Cardiac septum (tissue), 1 donor: ENCODE measurements around the gene NKD1. TPM values are rescaled to one million over a fixed set of nuclear protein-coding genes. Genes with fewer than 3 reads are reported as not detected.

ENCODE experiments used
- DNase-seq: peaks from one replicate; pipeline ENCODE4 v3.0.0-alpha.2; 2020; ENCODE audit warnings: low spot score
- intact Hi-C: fragments of 100-400 bp; cut with DNase I; formaldehyde crosslinking; loops from one replicate; pipeline ENCODE4 v1.14.0; 2022
- total RNA-seq: library from RNA; stranded (reverse); fragmentation: NEBNext Ultra II Directional; extraction: Animal tissue kit (Norgen Biotek cat#: 25700); gene quantifications from one replicate; pipeline ENCODE4 v1.2.1, GENCODE V29; 2021
- donor health status: DM: no; HTN: no; CAD: no.

NKD1 gene
- total RNA-seq, 1 donor from 2014 or later, result 0.40 TPM

DNA sequence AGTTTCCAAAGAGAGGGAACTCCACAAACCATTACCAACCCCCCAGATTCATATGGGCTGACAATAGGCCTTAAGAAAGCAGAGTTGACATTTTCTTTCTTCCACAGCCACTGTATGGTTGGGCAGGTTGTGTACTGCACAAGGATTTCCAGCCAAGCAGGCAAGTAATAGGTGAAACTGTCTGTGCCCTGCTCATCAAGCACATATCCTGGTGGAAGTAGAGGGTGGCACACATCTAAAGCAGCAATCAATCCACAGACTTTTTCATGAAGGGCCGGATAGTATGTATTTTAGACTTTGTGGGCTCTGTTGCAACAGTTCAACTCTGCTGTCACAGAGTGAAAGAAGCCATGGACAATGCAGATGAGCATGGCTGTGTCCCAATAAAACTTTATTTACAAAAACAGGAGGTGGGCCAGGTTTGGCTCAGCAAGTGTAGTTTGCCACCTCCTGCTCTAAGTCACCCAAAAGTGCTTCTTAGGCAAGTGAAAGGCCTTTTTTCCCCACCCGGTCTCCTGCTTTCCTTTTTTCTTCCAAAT, 69.5 kb downstream of the NKD1 start:
- DNase-seq, result no peak
- intact Hi-C loops, result no loop called here

DNA sequence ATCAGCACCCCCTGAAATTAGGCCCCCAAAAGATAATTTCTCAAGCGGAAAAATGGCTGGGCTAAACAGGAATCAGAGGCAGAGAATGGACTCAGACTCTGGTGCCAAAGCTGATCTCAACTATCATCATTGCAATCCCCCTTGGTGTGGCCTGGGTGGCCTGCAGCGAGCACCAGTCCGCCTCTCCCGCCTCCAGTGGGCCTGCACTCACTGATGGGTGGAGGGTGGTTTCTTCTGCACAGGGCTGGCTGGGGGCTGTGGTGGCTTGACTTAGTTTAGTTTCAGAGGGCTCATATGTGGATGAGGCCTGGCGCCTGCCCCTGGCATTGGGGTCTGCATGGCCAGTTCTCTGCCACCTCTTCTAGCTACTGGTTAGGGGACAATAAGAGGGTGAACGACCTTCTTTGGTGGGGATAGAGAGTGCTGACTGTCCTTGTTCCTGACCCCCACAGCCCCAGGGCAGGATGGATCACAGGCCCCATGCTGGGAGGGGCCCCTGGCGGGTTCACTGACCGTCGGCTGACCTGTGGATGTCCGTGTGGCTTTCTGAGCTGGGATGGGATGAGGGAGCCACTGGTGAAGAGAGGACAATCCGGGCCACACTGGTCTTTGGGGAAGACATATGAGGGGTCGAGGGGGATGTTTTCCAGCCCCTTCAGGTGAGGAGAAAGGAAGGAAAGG, 70.2 kb downstream of the NKD1 start:
- DNase-seq, result no peak
- intact Hi-C loops, result no loop called here

DNA sequence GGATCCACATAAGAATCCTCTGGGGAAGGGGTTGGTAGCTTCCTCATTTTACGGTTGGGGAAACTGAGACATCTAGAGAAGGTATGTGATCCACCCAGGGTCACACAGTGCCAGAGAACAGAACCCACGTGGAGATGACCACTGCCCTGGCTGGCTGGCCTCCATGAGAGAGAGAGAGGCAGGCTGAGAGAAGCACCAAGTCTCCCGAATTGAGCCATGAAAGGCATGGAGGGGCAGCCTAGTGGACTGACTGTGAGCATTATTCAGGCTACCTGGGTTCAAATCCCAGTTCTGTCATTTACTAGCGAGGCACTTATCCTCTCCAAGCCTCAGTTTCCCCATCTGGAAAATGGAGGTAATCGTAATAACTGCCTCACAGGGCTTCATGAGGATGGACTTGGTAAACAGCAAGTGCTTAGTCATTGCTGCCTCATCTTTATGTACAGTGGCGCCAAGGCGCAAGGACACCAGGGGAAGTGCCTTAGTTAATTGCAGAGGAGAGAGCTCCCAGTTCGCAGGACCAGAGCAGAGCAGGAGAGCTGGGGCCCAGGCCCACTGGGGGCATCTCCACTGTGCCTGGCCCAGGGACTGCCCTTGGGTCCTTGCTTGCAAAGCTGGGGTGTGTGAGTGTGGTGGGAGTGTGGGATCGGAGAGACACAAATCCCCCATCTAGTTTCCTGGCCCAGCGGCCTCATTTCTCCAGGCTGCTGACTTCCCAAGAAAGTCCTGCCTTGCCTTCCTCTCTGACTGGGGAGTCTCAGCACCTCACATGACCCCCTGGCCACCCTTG, 71.7 kb downstream of the NKD1 start:
- intact Hi-C loops, result no loop called here
- DNase-seq, result no peak

DNA sequence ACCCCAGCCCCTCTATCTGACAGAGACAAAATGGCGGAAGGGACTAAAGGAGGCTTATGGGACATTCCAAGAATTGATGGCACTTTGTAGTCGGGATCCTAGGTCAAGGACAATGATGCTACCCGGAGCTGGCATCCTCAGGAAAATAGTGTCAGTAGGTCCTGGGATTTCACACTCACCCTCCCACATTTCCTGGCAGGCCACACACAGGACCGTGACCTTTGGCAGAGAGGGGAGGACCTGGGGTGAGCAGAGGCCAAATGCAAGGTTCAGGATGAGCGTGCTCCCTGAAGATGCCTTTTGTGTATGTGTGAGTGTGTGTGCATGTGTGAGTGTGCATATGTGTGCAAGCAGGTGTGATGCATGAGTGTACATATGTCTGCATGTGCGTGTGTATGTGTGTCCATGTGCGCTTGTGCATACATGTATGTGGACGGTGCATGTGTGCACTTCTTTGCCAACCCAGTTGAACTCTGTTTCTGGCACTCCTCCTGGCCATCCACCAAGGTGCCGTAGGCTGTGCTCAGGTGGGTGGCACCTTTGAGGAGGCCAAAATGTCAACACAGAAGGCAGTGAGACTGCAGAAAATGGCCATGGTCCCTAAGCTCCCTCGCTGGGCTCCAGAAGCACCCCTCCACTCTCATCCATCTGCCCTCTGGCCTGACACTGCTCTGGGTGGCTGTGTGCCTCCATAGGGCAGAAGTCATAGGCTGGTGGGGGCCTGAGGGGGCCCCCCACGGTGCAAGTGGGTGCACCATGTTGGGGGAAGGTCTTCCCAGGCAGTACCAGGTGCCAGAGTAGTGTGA, 72.7 kb downstream of the NKD1 start:
- no peak for DNase-seq
- intact Hi-C loops, result no loop called here

DNA sequence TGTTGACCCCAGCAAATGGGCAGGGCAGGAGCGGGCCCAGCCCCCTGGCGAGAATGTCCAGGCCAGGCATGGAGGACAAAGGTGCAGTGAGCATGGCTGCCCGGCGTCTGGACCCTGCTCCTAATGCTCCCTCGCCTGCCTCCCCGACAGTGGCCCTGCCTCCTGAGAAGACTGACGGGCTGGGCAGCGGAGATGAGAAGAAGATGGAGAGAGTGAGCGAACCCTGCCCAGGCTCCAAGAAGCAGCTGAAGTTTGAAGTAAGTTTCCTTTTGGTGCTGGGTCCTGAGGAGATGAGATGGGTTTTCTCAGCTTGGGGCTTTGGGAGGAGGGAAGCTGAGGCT, 73.2 kb downstream of the NKD1 start:
- DNase-seq, result no peak
- intact Hi-C loops, result no loop called here

DNA sequence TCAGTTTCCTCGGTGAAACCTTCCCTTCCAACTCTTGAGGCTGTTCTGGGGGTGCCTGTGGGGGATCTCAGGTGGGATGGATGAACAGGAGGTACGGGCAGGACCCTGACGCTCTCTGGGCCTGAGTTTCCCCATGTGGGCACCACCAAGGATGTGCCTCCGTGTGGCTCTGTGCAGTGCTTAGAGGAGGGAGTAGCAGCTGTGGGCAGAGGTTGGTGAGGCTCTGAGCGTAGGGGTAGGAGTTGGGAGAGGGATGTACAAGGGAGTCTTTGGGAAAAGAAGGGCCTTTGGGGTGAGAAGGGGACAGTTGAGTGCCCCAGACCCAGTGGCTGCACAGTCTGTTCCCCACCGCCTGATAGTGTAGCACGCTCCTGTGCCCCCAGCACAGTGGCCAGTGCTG, 73.8 kb downstream of the NKD1 start:
- DNase-seq, result no peak
- intact Hi-C loops, result no loop called here

DNA sequence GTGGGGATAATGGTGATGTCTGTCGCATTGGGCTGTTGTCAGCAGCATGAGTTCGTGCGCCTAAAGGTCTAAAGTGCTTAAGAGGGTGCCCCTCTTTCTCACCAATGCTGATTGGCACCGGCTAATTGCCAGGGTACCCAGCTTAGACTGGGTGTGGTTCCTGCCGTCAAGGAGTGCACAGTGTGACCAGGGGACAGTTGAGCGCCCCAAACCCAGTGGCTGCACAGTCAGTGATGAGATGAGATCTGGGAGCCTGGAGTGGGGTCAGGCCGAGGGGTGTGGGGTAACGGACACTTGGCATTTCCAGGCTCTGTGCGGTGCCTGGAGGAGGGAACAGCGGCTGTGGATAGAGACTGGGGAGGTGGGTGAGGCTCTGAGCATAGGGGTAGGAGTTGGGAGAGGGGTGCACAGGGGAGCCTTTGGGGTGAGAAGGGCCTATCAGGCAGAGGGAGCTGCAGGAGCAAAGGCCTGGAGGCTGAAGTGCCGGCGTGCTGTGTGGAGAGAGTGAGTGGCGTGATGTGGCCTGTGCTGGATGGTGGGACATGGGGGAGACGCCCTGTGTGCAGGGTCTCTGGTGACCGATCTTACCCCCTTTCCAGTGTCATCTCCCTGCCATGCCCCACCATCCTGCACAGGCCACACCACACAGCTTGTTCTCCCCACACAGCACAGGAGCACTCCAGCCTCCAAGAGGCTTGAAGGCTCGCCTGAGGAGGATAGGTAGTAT, 74.6 kb downstream of the NKD1 start:
- DNase-seq, result no peak
- intact Hi-C loops, result no loop called here

DNA sequence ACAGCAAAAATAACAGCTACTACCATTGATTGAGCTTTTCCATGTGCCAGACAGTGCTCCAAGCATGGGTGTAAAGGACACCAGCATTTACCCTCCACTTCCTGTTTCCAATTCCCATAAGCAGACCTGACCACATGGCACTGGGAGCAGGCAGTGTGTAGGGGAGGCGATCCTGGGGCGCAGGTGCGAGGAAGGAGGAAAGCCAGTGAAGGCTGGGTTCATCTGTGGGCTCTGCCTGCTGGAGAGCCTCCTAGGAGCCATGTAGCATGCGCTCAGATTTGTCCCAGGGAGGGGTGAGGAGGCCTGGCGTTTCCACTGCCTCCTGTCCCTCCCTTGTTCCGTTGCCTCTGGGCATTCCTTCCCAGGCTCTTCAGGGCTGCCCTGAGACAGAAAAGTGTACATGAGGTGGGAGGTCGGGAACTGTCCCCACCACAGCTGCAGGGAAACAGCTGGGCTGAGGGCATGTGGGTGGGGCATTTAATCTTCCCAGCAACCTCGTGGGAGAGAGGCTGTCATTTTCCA, 76.3 kb downstream of the NKD1 start:
- no peak for DNase-seq
- intact Hi-C loops, result no loop called here

DNA sequence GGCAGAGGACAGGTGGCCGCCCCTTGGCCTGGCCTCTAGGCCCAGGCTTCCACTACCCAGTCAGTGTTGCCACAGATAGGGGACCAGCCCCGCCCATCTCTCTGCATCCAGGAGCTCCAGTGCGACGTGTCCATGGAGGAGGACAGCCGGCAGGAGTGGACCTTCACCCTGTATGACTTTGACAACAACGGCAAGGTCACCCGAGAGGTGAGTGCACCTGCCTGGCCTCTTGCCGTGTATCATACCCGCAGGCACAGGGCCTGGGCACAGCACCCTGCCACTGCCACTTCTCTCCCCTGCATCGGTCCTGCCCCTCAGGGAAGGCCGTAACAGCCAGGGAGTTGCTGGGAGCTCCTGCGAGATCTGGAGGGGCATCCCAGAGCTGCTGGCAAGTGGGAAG, 77.2 kb downstream of the NKD1 start:
- no peak for DNase-seq
- intact Hi-C loops, result no loop called here

DNA sequence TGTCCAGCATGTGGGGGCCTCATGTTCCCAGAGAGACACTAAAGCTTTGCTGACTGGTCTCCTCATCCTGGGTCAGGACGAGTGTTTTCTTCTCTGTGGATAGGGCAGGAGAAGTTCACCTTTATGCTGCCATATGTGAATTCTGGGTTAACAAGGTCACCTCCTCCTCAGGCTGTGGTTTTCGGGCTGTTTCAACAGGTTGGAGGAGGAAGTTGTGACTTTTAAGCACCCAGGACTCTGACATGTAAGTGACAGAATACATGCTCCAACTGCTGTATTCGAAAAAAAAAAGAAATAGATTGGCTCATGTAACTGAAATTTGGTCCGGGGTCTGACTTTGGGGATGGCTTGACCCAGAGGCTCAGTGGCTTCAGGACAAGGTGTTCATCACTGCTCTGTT, 78.7 kb downstream of the NKD1 start:
- no peak for DNase-seq
- intact Hi-C loops, result no loop called here

DNA sequence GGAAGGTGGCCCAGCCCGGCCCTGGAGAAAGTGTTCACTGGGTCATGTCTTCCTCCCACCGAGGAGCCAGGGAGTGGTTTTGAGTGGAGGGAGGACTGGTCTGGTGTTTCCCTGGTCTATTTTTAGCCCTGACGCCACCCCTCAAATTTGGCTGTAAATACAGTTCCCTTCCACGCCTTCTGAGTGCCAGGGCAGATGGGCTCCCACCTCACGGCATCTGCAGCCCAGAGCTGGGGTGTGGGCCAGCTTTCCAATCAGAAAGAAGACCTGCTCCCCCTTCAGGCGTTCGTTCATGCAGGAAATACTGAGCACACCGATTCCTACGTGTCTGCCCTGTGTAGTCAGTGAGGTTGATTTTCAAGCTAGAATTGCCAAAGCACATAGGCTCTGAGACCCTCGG, 79.2 kb downstream of the NKD1 start:
- DNase-seq, result no peak
- intact Hi-C loops, result no loop called here

DNA sequence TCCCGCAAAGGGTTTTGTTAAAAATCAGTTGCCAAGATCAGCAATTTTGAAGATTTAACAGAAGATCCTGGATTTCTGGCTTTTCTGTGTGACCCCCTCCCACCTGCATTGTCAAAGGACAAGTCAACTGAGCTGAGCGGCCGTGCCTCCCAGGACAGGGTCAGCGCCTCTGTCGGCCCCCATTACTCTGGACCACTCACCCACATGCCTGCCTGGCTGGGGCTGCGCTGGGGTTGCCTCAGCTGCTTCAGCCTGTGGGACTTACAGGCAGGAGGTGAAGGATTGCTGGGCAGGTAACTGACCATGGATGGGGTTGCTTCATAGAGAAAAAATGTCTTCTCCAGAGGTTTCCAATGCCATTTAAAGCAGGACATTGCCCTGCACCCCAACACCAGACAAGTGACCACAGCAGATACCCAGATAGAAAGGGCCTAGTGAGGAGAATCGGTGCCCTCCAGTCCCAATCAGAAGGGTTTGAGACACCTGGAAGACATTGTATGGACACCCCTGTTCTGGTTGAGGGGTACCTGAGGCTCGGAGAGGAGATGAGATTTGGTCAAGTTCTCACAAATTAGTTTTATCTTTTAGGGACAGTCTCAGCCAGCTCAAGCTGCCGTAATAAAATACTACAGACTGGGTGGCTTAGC, 80.1 kb downstream of the NKD1 start:
- intact Hi-C loops, result no loop called here
- no peak for DNase-seq

DNA sequence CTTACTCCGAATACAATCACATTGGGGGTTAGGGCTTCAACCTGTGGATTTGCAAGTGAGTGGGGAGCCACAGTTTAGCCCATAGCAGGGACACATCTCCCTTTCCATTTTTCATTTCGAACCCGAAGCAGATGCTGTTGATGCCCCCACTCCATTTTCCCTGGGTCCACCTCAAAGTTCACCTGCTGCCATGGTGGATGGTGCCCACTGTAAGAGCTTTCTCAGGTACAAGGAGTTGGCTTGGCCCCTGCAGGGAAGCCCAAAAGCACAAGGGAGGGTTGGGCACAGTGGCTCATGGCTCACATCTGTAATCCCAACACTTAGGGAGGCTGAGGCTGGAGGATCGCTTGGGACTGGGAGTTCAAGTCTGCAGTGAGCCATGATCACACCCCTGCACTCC, 81.1 kb downstream of the NKD1 start:
- DNase-seq, result no peak
- intact Hi-C loops, result no loop called here

DNA sequence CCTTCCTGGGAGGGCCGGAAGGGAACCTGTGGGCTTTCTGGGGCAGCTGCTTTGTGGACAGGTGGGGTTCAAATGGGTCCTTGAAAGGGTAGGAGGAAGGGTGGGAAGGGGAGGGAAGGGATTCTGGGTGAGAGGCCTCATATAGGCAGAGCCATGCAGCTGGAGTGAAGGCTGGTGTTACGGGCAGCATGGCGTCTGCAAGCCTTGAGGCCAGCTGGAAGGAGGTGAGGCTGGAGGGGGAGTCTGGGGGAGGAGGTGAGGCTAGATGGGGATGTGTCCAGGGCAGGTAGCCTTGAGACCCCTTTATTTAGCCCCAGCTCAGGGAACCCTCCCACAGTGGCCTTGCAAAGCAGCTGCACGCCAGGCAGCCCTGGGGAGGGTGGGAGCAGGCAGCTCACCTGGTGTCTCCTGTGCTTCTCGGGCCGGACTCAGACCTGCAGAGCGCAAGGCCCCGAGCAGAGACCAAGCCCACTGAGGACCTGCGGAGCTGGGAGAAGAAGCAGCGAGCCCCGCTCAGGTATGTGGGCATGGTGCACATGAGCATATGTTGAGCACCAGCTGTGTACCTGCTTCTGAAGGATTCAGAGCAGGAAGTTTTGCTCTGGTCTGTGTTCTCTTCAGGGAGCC, 82.3 kb downstream of the NKD1 start:
- intact Hi-C loops, result no loop called here
- no peak for DNase-seq

DNA sequence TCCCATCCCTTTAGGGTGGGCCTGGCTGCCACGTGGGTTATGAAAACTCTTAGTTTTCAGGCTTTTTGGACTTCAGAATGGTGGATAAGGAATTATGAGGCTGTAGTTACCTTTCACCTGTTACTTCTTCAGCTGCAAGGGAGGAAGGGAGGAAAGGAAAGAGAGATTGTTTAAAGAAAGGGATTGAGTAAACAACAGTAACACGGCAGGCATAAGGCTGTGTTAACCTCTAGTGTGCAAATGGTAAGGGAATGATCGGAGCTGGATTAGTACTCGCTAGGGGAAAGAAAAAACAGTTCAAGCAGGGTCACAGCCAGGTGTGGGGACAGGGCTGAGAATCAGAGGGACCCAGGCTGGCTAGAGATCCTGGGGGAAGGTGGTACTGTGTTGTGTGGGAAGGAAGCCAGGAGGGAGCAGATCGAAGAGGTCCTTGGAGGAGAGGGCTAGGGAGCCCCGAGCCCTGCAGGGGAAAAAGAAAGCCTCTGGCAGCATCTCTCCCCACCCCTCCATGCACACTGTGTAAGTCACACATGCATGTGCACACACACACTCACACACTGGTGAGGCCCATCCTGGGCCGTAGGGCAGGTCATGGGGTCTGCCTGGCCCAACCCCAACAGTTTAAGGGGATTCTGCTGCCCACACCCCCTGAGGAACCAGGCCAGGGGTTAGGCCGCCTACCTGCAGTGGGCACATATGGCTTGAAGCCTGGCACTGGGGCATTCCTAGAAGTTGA, 83.2 kb downstream of the NKD1 start:
- intact Hi-C loops, result no loop called here
- no peak for DNase-seq

DNA sequence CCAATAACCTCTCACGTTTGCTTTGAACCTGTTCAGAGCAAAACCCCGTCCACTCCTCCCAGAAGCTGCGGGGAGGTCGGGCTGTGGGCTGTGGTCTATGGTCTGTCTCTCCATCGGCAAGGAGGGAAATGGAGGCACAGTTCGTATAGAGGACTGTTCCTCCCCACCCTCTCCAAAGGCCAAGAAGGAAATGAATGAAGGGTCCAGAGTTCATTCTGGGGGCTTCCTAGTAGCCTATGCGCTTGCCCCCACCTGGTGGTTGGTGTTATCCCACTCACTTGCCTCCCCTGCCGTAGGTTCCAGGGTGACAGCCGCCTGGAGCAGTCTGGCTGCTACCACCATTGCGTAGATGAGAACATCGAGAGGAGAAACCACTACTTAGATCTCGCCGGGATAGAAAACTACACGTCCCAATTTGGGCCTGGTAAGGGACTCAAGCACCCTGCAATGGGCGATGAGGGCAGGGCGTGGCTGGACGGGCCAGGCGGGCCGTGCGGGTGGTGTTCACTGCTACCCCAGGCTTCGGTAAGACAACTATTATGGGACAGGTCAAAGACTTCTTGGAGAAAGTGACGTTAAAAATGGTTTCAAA, 83.9 kb downstream of the NKD1 start:
- no peak for DNase-seq
- intact Hi-C loops, result no loop called here

DNA sequence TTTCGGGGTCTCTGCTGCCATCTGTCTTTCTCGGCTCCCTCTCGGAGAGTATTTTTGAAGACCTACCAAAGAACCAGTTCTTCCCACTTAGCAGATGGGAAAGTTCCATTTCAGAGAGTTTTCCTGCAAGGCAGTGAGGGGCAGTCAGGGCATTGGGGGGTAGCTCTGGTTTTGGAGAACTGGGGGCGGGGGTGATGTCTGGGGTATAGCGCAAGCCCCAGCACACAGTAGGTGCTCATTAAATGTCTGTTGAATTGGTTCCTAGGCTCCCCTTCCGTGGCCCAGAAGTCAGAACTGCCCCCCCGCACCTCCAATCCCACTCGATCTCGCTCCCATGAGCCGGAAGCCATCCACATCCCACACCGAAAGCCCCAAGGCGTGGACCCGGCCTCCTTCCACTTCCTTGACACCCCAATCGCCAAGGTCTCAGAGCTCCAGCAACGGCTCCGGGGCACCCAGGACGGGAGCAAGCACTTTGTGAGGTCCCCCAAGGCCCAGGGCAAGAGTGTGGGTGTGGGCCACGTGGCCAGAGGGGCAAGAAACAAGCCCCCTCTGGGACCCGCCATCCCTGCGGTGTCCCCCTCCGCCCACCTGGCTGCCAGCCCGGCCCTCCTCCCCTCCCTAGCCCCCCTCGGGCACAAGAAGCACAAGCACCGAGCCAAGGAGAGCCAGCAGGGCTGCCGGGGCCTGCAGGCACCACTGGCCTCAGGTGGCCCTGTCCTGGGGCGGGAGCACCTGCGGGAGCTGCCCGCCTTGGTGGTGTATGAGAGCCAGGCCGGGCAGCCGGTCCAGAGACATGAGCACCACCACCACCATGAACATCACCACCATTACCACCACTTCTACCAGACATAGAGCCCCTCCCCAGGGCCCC, 85.0 kb downstream of the NKD1 start:
- intact Hi-C loops, result no loop called here
- no peak for DNase-seq
